GM12878 (cell line): ENCODE results near the gene CNDP2. TPM values are rescaled to one million over a fixed set of nuclear protein-coding genes. Genes with fewer than 3 reads are reported as not detected.
A peak's percentile ranks its signal among the peaks of the same experiment; 100 is the strongest.

ENCODE experiments used
- ATAC-seq: fragments of 200-7000 bp; cut with Tn5 transposase; 3 replicates; pipeline ENCODE4 v1.9.1; 2020; ENCODE audit warnings: mild to moderate bottlenecking, moderate library complexity
- BruUV-seq: library from RNA; stranded (reverse); fragments of 400-500 nt; replicated peaks from 2 replicates; lab custom pipeline; 2021; lab: Mats Ljungman, UMichigan
- CTCF ChIA-PET: fragments of 300-600 bp; sonication (Branson Sonifier 250); formaldehyde crosslinking; extraction: SDS; loops from one replicate; lab custom pipeline; 2021; ENCODE audit warnings: inconsistent platforms; lab: Yijun Ruan, JAX
- POLR2A ChIA-PET: fragments of 350-600 bp; formaldehyde crosslinking; extraction: SDS; loops from one replicate; lab custom pipeline; 2021; ENCODE audit warnings: inconsistent platforms; lab: Charles Lee
- RAD21 ChIA-PET: fragments of 300-600 bp; sonication (Branson Sonifier 250); formaldehyde crosslinking; loops from one replicate; lab custom pipeline; 2023; ENCODE audit warnings: antibody characterized with exemption; ENCODE audit not compliant: unreplicated experiment; lab: Charles Lee
- SMC1A ChIA-PET: fragments of 300-600 bp; sonication (Branson Sonifier 250); formaldehyde crosslinking; loops from one replicate; lab custom pipeline; 2023; ENCODE audit not compliant: unreplicated experiment, uncharacterized antibody; lab: Charles Lee
- DNase-seq: peaks from one replicate; pipeline ENCODE4 v3.0.0-alpha.2; 2011; ENCODE audit warnings: low read depth, low spot score
- FAIRE-seq: peaks from 3 replicates; lab custom pipeline; 2011; peaks lifted over from hg19 to GRCh38; lab: Jason Lieb, UNC
- H2AFZ ChIP-seq: 2 replicates; pipeline ENCODE4 v1.6.0; 2011; ENCODE audit warnings: low read depth, low read length, control low read depth; ENCODE audit not compliant: control insufficient read depth
- H3K27ac ChIP-seq: 2 replicates; pipeline ENCODE4 v1.5.1; 2011; ENCODE audit warnings: control low read depth; ENCODE audit not compliant: control insufficient read depth, insufficient read depth
- H3K27me3 ChIP-seq, 2 experiments: replicated peaks in 1 of 2; 2 replicates each; pipeline versions ENCODE4 v1.6.0 to v1.6.1; 2011; ENCODE audit warnings: low read length in 1 of 2; ENCODE audit not compliant: control insufficient read depth in 2 of 2, insufficient read depth in 2 of 2
- H3K36me3 ChIP-seq, 2 experiments: 2 replicates each; pipeline ENCODE4 v1.5.1; 2011; ENCODE audit warnings: low read length in 1 of 2; ENCODE audit not compliant: control insufficient read depth in 2 of 2, insufficient read depth in 2 of 2
- H3K4me1 ChIP-seq: 2 replicates; pipeline ENCODE4 v1.6.1; 2011; ENCODE audit warnings: mild to moderate bottlenecking, low read length, moderate library complexity, mixed read lengths; ENCODE audit not compliant: control insufficient read depth, insufficient read depth
- H3K4me2 ChIP-seq: 2 replicates; pipeline ENCODE4 v1.6.0; 2011; ENCODE audit warnings: control low read depth; ENCODE audit not compliant: control insufficient read depth, insufficient read depth
- H3K4me3 ChIP-seq: fragments of 200-600 bp; sonication (generic); 2 replicates; pipeline ENCODE4 v1.5.1; 2016
- H3K79me2 ChIP-seq: 2 replicates; pipeline ENCODE4 v1.6.0; 2011; ENCODE audit warnings: low read length; ENCODE audit not compliant: control insufficient read depth, insufficient read depth
- H3K9ac ChIP-seq: 2 replicates; pipeline ENCODE4 v1.8.0; 2011; ENCODE audit warnings: low read length, control low read depth, mixed read lengths; ENCODE audit not compliant: control insufficient read depth, insufficient read depth
- H3K9me3 ChIP-seq: replicated peaks from 3 replicates; pipeline ENCODE4 v1.5.1; 2011; ENCODE audit warnings: mild to moderate bottlenecking, low read length; ENCODE audit not compliant: control insufficient read depth, insufficient read depth
- H4K20me1 ChIP-seq: 2 replicates; pipeline ENCODE4 v1.6.0; 2011; ENCODE audit not compliant: control insufficient read depth, insufficient read depth
- BCL11A ChIP-seq: IDR thresholded peaks from 2 replicates; pipeline ENCODE4 v1.6.1; 2011; ENCODE audit warnings: low read depth, low read length
- ETV6 ChIP-seq, 2 experiments: fragments of 450-650 bp in 1 of 2; IDR thresholded peaks in 1 of 2; conservative IDR thresholded peaks in 1 of 2; 2 replicates each; pipeline ENCODE4 v1.6.1; 2014; ENCODE audit warnings: antibody characterized with exemption in 1 of 2, borderline replicate concordance in 1 of 2, low read depth in 1 of 2, mild to moderate bottlenecking in 1 of 2, moderate library complexity in 1 of 2
- IKZF1 ChIP-seq: fragments of 450-650 bp; conservative IDR thresholded peaks from 2 replicates; pipeline ENCODE4 v1.6.1; 2017; ENCODE audit warnings: antibody characterized with exemption, mild to moderate bottlenecking
- KLF5 ChIP-seq: fragments of 450-650 bp; IDR thresholded peaks from 2 replicates; pipeline ENCODE4 v1.6.1; 2014; ENCODE audit warnings: mild to moderate bottlenecking; ENCODE audit not compliant: partially characterized antibody
- RELA ChIP-seq: fragments of 450-650 bp; IDR thresholded peaks from 2 replicates; pipeline ENCODE4 v1.8.0; 2014; ENCODE audit warnings: borderline replicate concordance; ENCODE audit not compliant: partially characterized antibody
- SRF ChIP-seq, 2 experiments: IDR thresholded peaks; 2 replicates each; pipeline ENCODE4 v1.6.1; 2011; ENCODE audit warnings: low read depth in 2 of 2, low read length in 2 of 2, mild to moderate bottlenecking in 1 of 2, moderate library complexity in 1 of 2
- SUPT20H ChIP-seq: IDR thresholded peaks from 2 replicates; pipeline ENCODE4 v1.6.1; 2011; ENCODE audit warnings: low read depth, mild to moderate bottlenecking, low read length, moderate library complexity, borderline replicate concordance; ENCODE audit not compliant: control insufficient read depth
- TARDBP ChIP-seq: IDR thresholded peaks from 2 replicates; pipeline ENCODE4 v1.6.1; 2016; ENCODE audit warnings: borderline replicate concordance
- ZNF24 ChIP-seq: fragments of 450-650 bp; IDR thresholded peaks from 2 replicates; pipeline ENCODE4 v1.6.1; 2017; ENCODE audit warnings: antibody characterized with exemption, mild to moderate bottlenecking
- ZNF274 ChIP-seq: IDR thresholded peaks from one replicate; pipeline ENCODE4 v1.8.0; 2011; ENCODE audit not compliant: insufficient read length, insufficient read depth
- WGBS: methylation state at CpG from one replicate; pipeline ENCODE4 v1.1.6; 2016; ENCODE audit warnings: low lambda C conversion rate; ENCODE audit not compliant: insufficient replicate concordance, insufficient coverage; ENCODE audit errors: missing lambda C conversion rate; 5-methylcytosine and 5-hydroxymethylcytosine counted together
- in situ Hi-C: fragments of 300-500 bp; cut with MboI; formaldehyde crosslinking; loops from 9 replicates; pipeline ENCODE4 v1.14.3; 2018; ENCODE audit warnings: mixed read lengths
- intact Hi-C: fragments of 100-400 bp; cut with micrococcal nuclease; formaldehyde crosslinking; loops from one replicate; pipeline ENCODE4 v1.14.2; 2022; ENCODE audit not compliant: unreplicated experiment
- polyA plus RNA-seq, 11 experiments: library from polyadenylated mRNA; depleted of rRNA in 4 of 11; unstranded in 6 of 11; stranded (reverse) in 5 of 11; fragments of >200 nt; fragmentation: Nextera tagmentation in 4 of 11; fragmentation: Illumina TruSeq in 1 of 11; extraction: Ambion mirVana in 4 of 11; extraction: Trizol in 1 of 11; gene quantifications; 1 replicate in 1 of 11; 2 replicates in 10 of 11; pipeline versions ENCODE4 v1.2.1 to v1.2.3, GENCODE V29; 2011 to 2016; ENCODE audit warnings: inconsistent platforms in 2 of 11, missing spikeins in 2 of 11, low read depth in 1 of 11
- total RNA-seq, 4 experiments: library from RNA; depleted of rRNA in 3 of 4; stranded (reverse); fragments of >200 nt in 3 of 4; fragmentation: Illumina TruSeq in 1 of 4; extraction: Trizol in 1 of 4; gene quantifications; 2 replicates each; pipeline versions ENCODE4 v1.2.1 to v1.2.3, GENCODE V29; 2013 to 2021
- TF ChIP-seq, protein P1 (sequence below): IDR thresholded peaks from 2 replicates; pipeline ENCODE4 v1.6.1; 2012; ENCODE audit warnings: low read depth, low read length, improper control_type of control experiment

The CNDP2 gene
- total and polyA plus RNA-seq, 10 of the 15 experiments (the other 5 are each of a cell fraction or from before 2014, with no cell fraction given) = 63.5 to 213 (median 158) TPM

DNA sequence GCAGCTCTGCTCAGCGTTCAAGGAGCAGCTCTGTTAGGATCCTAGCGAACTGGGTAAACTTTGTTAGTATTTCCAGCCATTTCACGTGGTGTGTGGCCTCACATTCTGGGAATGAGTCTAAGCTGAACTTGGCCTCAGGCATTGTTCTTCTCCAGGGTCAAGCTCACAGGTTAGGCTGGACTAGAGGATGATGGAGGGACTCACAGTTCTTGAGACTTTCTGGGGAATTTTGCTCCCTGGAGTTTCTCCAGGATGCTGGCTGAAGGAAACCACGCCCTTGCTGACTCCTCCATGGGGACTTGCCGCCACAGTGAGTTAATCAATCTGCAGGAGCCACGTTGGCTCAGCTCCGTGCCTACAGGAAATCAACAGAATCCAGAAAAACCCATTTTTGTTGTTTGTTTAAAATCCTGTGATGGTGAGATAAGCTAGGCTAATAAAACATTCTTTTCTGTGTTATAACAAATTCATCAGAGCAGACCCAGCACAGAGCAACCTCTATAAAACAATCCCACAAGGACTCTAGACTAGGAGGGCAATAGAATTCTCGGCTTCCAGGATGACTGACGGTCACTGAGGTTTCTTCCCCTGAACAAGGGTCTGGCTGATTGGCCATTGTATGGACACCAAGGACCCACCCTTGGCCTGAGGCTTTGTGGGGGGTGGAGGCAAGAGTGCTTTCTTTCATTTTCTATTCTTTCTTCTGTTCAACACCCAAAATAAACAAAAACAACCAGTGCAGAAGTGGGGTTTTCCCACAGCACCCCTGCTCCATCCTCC lies 50.8 kb downstream of the CNDP2 start:
- in situ Hi-C loops = no loop called here
- ATAC-seq (no peak), DNase-seq (no peak), FAIRE-seq (no peak)
- H4K20me1 ChIP-seq = no peaks in the 10 kb centered on the region
- H3K27ac ChIP-seq = no peak overlapping the region
- H3K4me1 ChIP-seq = 0 out of 2 replicates have a peak, but pooled peaks cover 5% of the 10 kb centered on the region
- no peaks in the 10 kb centered on the region for H3K27me3 ChIP-seq
- ChIA-PET SMC1A (interaction anchor here (0.6 to 1.4 kb wide), 2 partner anchors 194 to 508 kb away, joined by 3 to 4 read pairs; no protein-coding TSS in a partner anchor), CTCF (interaction anchor here (1.6 kb wide), 1 partner anchor 194 kb away, joined by 6 read pairs; no protein-coding TSS in a partner anchor), POLR2A (interaction anchor here (1.0 to 1.1 kb wide), 2 partner anchors 48 to 50 kb away, joined by 3 read pairs; no protein-coding TSS in a partner anchor), RAD21 (no interaction called here)
- peaks cover 5% of the 10 kb centered on the region; the same call in 1 of the 3 replicates for H3K9me3 ChIP-seq
- 44% methylated on average over 9 of the region's 9 CpGs for WGBS
- H2AFZ ChIP-seq = no peak overlapping the region; the same call in 1 of the 2 replicates
- no peak overlapping the region for H3K9ac ChIP-seq
- BruUV-seq = no TSS peak
- no peaks in the 10 kb centered on the region for H3K79me2 ChIP-seq
- intact Hi-C loops = no loop called here
- no peaks in the 10 kb centered on the region for H3K36me3 ChIP-seq
- H3K4me3 ChIP-seq = no peak overlapping the region
- H3K4me2 ChIP-seq = peak overlapping the region; percentile 30
- TF ChIP-seq IKZF1 = no peak
- TF ChIP-seq TARDBP = no peak
- TF ChIP-seq KLF5 = no peak
- TF ChIP-seq BCL11A = no peak
- TF ChIP-seq SRF (IDR thresholded peaks at IDR 0.05; ENCODE audit: low read depth in 2 of 2, low read length in 2 of 2) = no peak
- no peak for TF ChIP-seq ZNF24
- TF ChIP-seq, protein P1, sequence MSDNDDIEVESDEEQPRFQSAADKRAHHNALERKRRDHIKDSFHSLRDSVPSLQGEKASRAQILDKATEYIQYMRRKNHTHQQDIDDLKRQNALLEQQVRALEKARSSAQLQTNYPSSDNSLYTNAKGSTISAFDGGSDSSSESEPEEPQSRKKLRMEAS = no peak
- no peak for TF ChIP-seq ETV6 (conservative IDR thresholded peaks at IDR 0.05 in 1 of 2, IDR thresholded peaks at IDR 0.05 in 1 of 2; ENCODE audit: borderline replicate concordance in 1 of 2, low read depth in 1 of 2)
- no peak for TF ChIP-seq ZNF274
- TF ChIP-seq SUPT20H = no peak
- no peak for TF ChIP-seq RELA
